Measurements from ENCODE around the gene KCNAB3.

The KCNAB3 gene

GRCh38 chr17:7915611-7916384, 13.9 kb downstream of the KCNAB3 start, which contains the start of gene RNF227:
RNF227 (minus strand) TSS chr17:7916289; CDS start chr17:7916195, 94 bp downstream.
- peak; percentile 98 for DNase-seq (ENCODE audit: low read depth)
- TF ChIP-seq CTCF (IDR thresholded peaks at IDR 0.05; ENCODE audit: low read length, missing control alignments) = no peak
- peak within 1 kb of the TSS; percentile 63 for H3K4me3 ChIP-seq (replicated peaks; ENCODE audit: low read depth, low read length)

- TF ChIP-seq CTCF (IDR thresholded peaks at IDR 0.05; ENCODE audit: low read length, missing control alignments) = no peak
- H3K4me3 ChIP-seq (replicated peaks; ENCODE audit: low read depth, low read length) = peak overlapping the region; percentile 63
- DNase-seq (ENCODE audit: low read depth) = peak; percentile 70
Measured at GRCh38 chr17:7915179-7915610, 14.5 kb downstream of the KCNAB3 start.

- H3K4me3 ChIP-seq (replicated peaks; ENCODE audit: low read depth, low read length) = no peak overlapping the region
- peak; percentile 77 for TF ChIP-seq CTCF (IDR thresholded peaks at IDR 0.05; ENCODE audit: low read length, missing control alignments)
- peak; percentile 86 for DNase-seq (ENCODE audit: low read depth)
Measured at GRCh38 chr17:7912927-7913524, 16.6 kb downstream of the KCNAB3 start.

- H3K4me3 ChIP-seq (replicated peaks; ENCODE audit: low read depth, low read length) = no peak overlapping the region
- DNase-seq (ENCODE audit: low read depth) = no peak
- no peak for TF ChIP-seq CTCF (IDR thresholded peaks at IDR 0.05; ENCODE audit: low read length, missing control alignments)
Measured at GRCh38 chr17:7911116-7911515, 18.5 kb downstream of the KCNAB3 start.

GRCh38 chr17:7910711-7911110, 18.9 kb downstream of the KCNAB3 start:
- TF ChIP-seq CTCF (IDR thresholded peaks at IDR 0.05; ENCODE audit: low read length, missing control alignments) = no peak
- no peak for DNase-seq (ENCODE audit: low read depth)
- H3K4me3 ChIP-seq (replicated peaks; ENCODE audit: low read depth, low read length) = no peak overlapping the region

- no peak for DNase-seq (ENCODE audit: low read depth)
- H3K4me3 ChIP-seq (replicated peaks; ENCODE audit: low read depth, low read length) = no peak overlapping the region
- no peak for TF ChIP-seq CTCF (IDR thresholded peaks at IDR 0.05; ENCODE audit: low read length, missing control alignments)
Measured at GRCh38 chr17:7910281-7910680, 19.4 kb downstream of the KCNAB3 start.
